Stimulated activated effector memory CD8-positive, alpha-beta T cell treated with anti-CD3 and anti-CD28 coated beads, Interleukin-12 subunit alpha, Interleukin-12 subunit beta, amount 100 ng/mL, for 72 hours (primary cell): ENCODE measurements around the gene RHOC.
A peak's percentile ranks its signal among the peaks of the same experiment; 100 is the strongest.
"Not testable (repeated sequence)": the region's sequence is repeated elsewhere in the genome, so short reads cannot be mapped to it uniquely, and the experiment has no call there.

Experiments
- ATAC-seq: fragments of 150-1000 bp; cut with Tn5 transposase; 2 replicates; pipeline ENCODE4 v1.10.0; 2021
- DNase-seq, 2 donors: peaks; one replicate each; pipeline ENCODE4 v3.0.0; 2021 to 2022; ENCODE audit warnings: low spot score in 2 of 2
- H3K27ac Mint-ChIP-seq: one replicate; pipeline ENCODE4 v1.8.0; 2022; ENCODE audit warnings: mild to moderate bottlenecking, mixed read lengths
- H3K36me3 Mint-ChIP-seq: one replicate; pipeline ENCODE4 v1.8.0; 2022; ENCODE audit warnings: mild to moderate bottlenecking, mixed read lengths
- H3K4me1 Mint-ChIP-seq: one replicate; pipeline ENCODE4 v1.8.0; 2022; ENCODE audit warnings: mixed read lengths
- H3K4me3 Mint-ChIP-seq: one replicate; pipeline ENCODE4 v1.8.0; 2022; ENCODE audit warnings: mild to moderate bottlenecking, mixed read lengths
- H3K9me3 Mint-ChIP-seq: one replicate; pipeline ENCODE4 v1.8.0; 2022; ENCODE audit warnings: mixed read lengths

RHOC gene

GRCh38 chr1:112706505-112707220 lies at the start of gene RHOC:
Gene RHOC, minus strand, starts transcription at chr1:112707127. Its CDS starts 3,328 bp downstream, at chr1:112703799.
- peak within 1 kb of the TSS; percentile 71 for H3K4me3 Mint-ChIP-seq
- peaks cover 30% of the 10 kb centered on the region for H3K36me3 Mint-ChIP-seq
- no peaks in the 10 kb centered on the region for H3K9me3 Mint-ChIP-seq
- DNase-seq (no peak), ATAC-seq (peak; percentile 75)
- H3K4me1 Mint-ChIP-seq: peaks cover 63% of the 10 kb centered on the region
- no peak within 1 kb of the TSS for H3K27ac Mint-ChIP-seq

DNA sequence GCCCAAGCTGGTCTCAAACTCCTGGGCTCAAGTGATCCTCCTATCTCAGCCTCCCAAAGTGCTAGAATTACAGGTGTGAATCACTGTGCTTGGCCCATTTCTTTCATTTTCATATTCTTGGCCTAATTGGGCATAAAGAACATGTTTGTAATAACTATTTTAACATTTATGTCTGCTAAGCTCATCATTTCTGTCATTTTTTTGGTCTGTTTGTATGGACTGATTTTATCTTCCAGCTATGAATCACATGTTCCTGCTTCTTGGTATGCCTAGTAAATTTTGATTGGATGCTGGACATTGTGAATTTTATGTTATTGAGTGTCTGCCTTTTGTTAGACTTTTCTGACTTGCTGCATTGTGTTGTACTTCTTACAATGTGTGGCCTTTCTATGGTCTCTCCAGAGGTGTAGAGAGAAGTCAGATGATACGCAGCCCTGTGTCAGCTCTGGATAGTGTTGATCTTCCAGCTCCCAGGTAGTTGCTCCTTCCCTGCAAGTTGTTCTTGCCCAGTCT lies 47.2 kb upstream of the RHOC start:
- Mint-ChIP-seq H3K9me3 (peaks cover 8% of the 10 kb centered on the region), H3K4me3 (no peak overlapping the region), H3K4me1 (no peaks in the 10 kb centered on the region), H3K27ac (no peak overlapping the region), H3K36me3 (no peaks in the 10 kb centered on the region)
- no peak for ATAC-seq
- no peak for DNase-seq

GRCh38 chr1:112748396-112748795 lies 41.5 kb upstream of the RHOC start:
- no peak for ATAC-seq
- Mint-ChIP-seq H3K9me3 (no peaks in the 10 kb centered on the region), H3K36me3 (no peaks in the 10 kb centered on the region), H3K4me3 (no peak overlapping the region), H3K27ac (no peak overlapping the region), H3K4me1 (no peaks in the 10 kb centered on the region)
- no peak for DNase-seq

DNA sequence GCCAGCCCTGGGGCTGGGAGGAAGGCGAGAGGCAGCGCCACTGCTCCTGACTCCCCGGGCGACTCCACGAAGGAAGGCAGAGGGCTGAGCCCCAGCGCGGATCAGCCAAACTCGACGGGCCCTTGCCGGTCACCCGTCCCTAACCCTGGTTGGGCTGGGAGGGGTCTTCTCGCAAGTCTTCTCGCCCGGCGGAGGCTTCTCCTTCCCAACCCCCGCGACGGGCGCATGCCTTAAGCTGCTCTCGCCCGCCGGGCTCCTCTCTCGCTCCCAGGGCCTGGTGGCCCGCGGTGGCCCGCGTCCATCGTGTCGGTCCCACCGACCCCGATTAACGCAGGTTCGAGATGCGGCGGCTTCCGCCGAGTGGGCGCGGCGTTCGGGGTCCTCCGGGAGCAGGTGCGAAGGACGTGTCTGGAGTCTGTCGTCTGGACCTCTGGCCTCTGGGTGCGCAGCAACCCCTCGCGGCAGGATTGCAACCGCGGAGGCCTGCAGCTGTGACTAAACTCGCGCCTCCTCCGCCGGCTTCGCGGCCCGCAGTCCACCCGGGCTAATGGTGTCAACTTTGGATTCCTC lies 37.2 kb upstream of the RHOC start:
- Mint-ChIP-seq H3K27ac (no peak overlapping the region), H3K36me3 (no peaks in the 10 kb centered on the region), H3K9me3 (no peaks in the 10 kb centered on the region), H3K4me3 (peak overlapping the region; percentile 25), H3K4me1 (no peaks in the 10 kb centered on the region)
- DNase-seq (no peak), ATAC-seq (peak; percentile 49)

DNA sequence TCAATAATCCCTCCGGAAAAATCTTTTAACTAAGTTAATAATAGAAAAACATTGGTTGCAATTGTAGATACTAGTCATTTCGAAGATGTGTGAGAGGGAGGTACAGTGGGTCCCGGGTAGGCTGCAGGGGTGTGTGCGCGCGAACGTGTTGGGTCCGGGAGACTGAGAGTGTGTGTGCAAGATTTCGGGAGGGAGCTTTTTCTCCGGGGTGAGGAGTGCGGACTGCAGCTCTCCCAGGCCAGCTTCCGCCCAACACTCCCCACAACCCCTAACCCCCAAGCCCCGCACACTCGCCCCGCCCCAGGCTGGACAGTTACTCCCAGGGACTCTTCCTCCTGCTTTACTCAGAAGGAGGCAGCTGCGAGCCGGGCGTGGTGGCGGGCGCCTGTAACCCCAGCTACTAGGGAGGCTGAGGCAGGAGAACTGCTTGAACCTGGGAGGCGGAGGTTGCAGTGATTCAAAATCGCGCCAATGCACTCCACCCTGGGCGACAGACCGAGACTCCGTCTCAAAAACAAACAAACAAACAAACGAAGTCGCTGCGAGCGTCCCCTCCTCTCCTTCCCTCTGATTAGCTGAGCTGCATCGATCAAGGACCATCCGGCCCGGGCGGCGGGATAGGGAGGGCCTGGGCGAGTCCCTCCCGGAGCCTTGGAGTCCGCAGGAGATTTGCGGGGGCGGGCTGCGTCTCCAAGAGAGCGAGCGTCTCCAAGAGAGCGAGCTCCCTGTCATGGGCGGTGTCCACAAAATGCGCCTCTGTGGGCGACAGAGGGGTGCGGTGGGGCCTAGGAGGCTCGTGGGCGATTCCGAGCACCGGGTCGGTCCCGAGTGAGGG lies 36.5 kb upstream of the RHOC start:
- Mint-ChIP-seq H3K4me3 (peak overlapping the region; percentile 25), H3K4me1 (no peaks in the 10 kb centered on the region), H3K36me3 (no peaks in the 10 kb centered on the region), H3K27ac (no peak overlapping the region), H3K9me3 (no peaks in the 10 kb centered on the region)
- ATAC-seq (no peak), DNase-seq (no peak)

DNA sequence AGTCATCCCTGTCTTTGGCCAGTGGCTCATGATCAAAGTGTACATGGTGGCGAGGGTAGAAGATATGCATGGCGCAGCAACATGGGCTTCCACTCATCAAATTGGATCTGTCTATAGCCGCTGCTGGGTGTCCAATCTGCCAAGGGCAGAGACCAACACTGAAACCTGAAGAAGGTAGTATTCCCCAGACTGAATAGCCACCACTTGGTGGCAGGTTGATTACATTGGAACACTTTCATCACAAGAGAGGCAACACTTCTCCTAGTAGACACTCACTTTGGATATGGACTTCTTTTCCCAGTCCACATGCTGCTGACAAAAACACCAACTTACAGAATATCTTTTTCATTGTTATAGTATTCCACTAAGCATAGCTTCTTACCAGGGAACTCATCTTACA lies 30.6 kb upstream of the RHOC start:
- DNase-seq (no peak), ATAC-seq (no peak)
- Mint-ChIP-seq H3K27ac (no peak overlapping the region), H3K36me3 (no peaks in the 10 kb centered on the region), H3K9me3 (no peaks in the 10 kb centered on the region), H3K4me1 (no peaks in the 10 kb centered on the region), H3K4me3 (no peak overlapping the region)

DNA sequence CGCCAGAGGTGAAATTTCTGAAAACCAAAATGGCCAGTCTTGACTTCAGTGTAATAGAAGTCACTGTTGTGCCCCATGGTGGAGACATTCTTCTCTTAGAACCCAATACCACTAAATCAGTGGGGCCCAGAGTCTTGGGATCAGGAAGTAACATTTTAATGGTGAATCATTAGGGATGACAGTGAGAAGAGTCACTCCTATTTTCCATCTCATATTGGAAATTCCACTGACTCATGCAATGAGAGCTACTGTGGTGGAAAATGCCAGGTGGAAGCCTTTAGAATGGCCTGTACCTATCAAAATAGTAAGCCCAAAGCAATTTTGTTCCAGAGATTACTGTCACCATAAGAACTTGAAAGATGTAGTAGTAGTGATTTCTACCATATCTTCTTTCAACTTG lies 28.8 kb upstream of the RHOC start:
- Mint-ChIP-seq H3K4me1 (no peaks in the 10 kb centered on the region), H3K9me3 (no peaks in the 10 kb centered on the region), H3K4me3 (no peak overlapping the region), H3K36me3 (no peaks in the 10 kb centered on the region), H3K27ac (no peak overlapping the region)
- DNase-seq (no peak), ATAC-seq (peak; percentile 90)

- ATAC-seq (no peak), DNase-seq (no peak)
- Mint-ChIP-seq H3K9me3 (no peaks in the 10 kb centered on the region), H3K4me3 (no peak overlapping the region), H3K36me3 (no peaks in the 10 kb centered on the region), H3K27ac (no peak overlapping the region), H3K4me1 (no peaks in the 10 kb centered on the region)
Measured at GRCh38 chr1:112731451-112731850, 24.5 kb upstream of the RHOC start.

GRCh38 chr1:112729909-112730308 lies 23.0 kb upstream of the RHOC start:
- no peak overlapping the region for H3K4me3 Mint-ChIP-seq
- no peak for DNase-seq
- ATAC-seq: no peak
- peak overlapping the region; percentile 18 for H3K27ac Mint-ChIP-seq
- H3K4me1 Mint-ChIP-seq: no peaks in the 10 kb centered on the region
- H3K36me3 Mint-ChIP-seq: no peaks in the 10 kb centered on the region
- no peaks in the 10 kb centered on the region for H3K9me3 Mint-ChIP-seq

DNA sequence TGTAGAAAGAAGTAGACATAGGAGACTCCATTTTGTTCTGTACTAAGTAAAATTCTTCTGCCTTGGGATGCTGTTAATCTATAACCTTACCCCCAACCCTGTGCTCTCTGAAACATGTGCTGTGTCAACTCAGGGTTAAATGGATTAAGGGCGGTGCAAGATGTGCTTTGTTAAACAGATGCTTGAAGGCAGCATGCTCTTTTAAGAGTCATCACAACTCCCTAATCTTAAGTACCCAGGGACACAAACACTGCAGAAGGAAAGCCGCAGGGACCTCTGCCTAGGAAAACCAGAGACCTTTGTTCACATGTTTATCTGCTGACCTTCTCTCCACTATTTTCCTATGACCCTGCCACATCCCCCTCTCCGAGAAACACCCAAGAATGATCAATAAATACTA lies 22.1 kb upstream of the RHOC start:
- ATAC-seq, H3K27ac Mint-ChIP-seq, DNase-seq, H3K4me1 Mint-ChIP-seq, H3K4me3 Mint-ChIP-seq, H3K36me3 Mint-ChIP-seq, H3K9me3 Mint-ChIP-seq: not testable (repeated sequence)

DNA sequence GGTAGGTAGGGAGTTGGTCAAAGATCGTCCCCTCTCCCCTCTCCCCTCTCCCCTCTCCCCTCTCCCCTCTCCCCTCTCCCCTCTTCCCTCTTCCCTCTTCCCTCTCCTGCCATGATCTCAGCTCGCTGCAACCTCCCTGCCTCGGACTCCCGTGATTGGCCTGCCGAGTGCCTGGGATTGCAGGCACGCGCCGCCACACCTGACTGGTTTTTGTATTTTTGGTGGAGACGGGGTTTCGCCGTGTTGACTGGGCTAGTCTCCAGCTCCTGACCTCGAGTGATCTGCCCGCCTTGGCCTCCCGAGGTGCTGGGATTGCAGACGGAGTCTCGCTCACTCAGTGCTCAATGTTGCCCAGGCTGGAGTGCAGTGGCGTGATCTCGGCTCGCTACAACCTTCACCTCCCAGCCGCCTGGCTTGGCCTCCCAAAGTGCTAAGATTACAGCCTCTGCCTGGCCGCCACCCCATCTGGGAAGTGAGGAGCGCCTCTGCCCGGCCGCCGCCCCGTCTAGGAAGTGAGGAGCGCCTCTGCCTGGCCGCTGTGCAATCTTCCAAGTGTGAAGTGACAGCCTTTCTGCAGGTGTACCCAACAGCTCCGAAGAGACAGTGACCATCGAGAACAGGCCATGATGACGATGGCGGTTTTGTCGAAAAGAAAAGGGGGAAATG lies 21.5 kb upstream of the RHOC start:
- H3K4me3 Mint-ChIP-seq, H3K27ac Mint-ChIP-seq: not testable (repeated sequence)

GRCh38 chr1:112727716-112728115 lies 20.8 kb upstream of the RHOC start:
- ATAC-seq (peak; percentile 31), DNase-seq (no peak)
- Mint-ChIP-seq H3K27ac (no peak overlapping the region), H3K9me3 (no peaks in the 10 kb centered on the region), H3K4me1 (peaks cover 8% of the 10 kb centered on the region), H3K4me3 (no peak overlapping the region), H3K36me3 (no peaks in the 10 kb centered on the region)

More for the DNA sequence above, 21.5 kb upstream of the RHOC start:
- H3K36me3 Mint-ChIP-seq, DNase-seq, H3K4me1 Mint-ChIP-seq, H3K9me3 Mint-ChIP-seq, ATAC-seq: not testable (repeated sequence)

GRCh38 chr1:112724240-112724639 lies 17.3 kb upstream of the RHOC start:
- H3K9me3 Mint-ChIP-seq, H3K4me3 Mint-ChIP-seq, H3K27ac Mint-ChIP-seq, DNase-seq, ATAC-seq, H3K36me3 Mint-ChIP-seq: not testable (repeated sequence)
- peaks cover 12% of the 10 kb centered on the region for H3K4me1 Mint-ChIP-seq

GRCh38 chr1:112723511-112723839 lies 16.5 kb upstream of the RHOC start:
- peak overlapping the region; percentile 11 for H3K27ac Mint-ChIP-seq
- DNase-seq: no peak
- no peak overlapping the region for H3K4me3 Mint-ChIP-seq
- no peaks in the 10 kb centered on the region for H3K36me3 Mint-ChIP-seq
- peaks cover 16% of the 10 kb centered on the region for H3K4me1 Mint-ChIP-seq
- H3K9me3 Mint-ChIP-seq: no peaks in the 10 kb centered on the region
- peak; percentile 45 for ATAC-seq
